PC-3 (cell line): ENCODE measurements around the gene LIPC.

Experiments used
- EZH2 ChIP-seq: fragments of 300-600 bp; sonication (generic); IDR thresholded peaks from one replicate; pipeline ENCODE4 v1.6.1; 2017; ENCODE audit warnings: antibody characterized with exemption, mild to moderate bottlenecking, low read length; ENCODE audit not compliant: unreplicated experiment
- EZH2phosphoT487 ChIP-seq: fragments of 300-600 bp; sonication (generic); IDR thresholded peaks from 2 replicates; pipeline ENCODE4 v1.6.1; 2018; ENCODE audit warnings: mild to moderate bottlenecking, antibody characterized with exemption, low read length, borderline replicate concordance
- TF ChIP-seq, protein P1 (sequence below): fragments of 300-600 bp; sonication (generic); conservative IDR thresholded peaks from 2 replicates; pipeline ENCODE4 v1.5.1; 2017; ENCODE audit warnings: antibody characterized with exemption, low read depth, mild to moderate bottlenecking, low read length

DNA sequence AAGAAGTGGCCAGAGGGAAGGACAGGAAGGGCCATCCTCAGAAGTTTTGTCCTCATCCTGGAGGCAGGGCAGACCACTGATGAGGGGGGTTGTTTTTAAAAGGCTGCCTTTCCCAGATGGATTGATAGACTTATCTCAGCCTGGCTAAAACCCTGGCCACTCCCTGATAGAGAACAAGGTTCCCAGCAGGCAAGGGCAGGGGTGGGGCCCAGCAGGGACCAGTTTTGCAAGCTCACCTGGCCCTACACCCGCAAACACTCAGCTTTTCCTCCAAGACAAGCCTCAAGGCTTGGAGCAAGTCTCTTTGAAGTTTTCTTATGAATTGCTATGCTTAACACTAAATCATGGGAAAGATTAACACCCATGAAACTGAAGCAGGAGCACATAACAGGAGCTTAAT, 9.1 kb downstream of the LIPC start:
- TF ChIP-seq, protein P1, sequence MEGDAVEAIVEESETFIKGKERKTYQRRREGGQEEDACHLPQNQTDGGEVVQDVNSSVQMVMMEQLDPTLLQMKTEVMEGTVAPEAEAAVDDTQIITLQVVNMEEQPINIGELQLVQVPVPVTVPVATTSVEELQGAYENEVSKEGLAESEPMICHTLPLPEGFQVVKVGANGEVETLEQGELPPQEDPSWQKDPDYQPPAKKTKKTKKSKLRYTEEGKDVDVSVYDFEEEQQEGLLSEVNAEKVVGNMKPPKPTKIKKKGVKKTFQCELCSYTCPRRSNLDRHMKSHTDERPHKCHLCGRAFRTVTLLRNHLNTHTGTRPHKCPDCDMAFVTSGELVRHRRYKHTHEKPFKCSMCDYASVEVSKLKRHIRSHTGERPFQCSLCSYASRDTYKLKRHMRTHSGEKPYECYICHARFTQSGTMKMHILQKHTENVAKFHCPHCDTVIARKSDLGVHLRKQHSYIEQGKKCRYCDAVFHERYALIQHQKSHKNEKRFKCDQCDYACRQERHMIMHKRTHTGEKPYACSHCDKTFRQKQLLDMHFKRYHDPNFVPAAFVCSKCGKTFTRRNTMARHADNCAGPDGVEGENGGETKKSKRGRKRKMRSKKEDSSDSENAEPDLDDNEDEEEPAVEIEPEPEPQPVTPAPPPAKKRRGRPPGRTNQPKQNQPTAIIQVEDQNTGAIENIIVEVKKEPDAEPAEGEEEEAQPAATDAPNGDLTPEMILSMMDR: no peak
- TF ChIP-seq EZH2 (no peak), EZH2phosphoT487 (no peak)
